Brain microvascular endothelial cell (primary cell): ENCODE measurements around the gene SOX14.

Source experiments
- DNase-seq: peaks from one replicate; pipeline ENCODE4 v3.0.0-alpha.2; 2020
- H3K27ac ChIP-seq: fragments of 250-450 bp; sonication (Bioruptor Pico); 2 replicates; pipeline ENCODE4 v1.5.1; 2020; ENCODE audit warnings: mild to moderate bottlenecking, moderate library complexity
- H3K27me3 ChIP-seq: fragments of 250-450 bp; sonication (Bioruptor Pico); replicated peaks from 2 replicates; pipeline ENCODE4 v1.5.1; 2020; ENCODE audit warnings: mild to moderate bottlenecking
- H3K36me3 ChIP-seq: fragments of 250-450 bp; sonication (Bioruptor Pico); replicated peaks from 2 replicates; pipeline ENCODE4 v1.5.1; 2020; ENCODE audit warnings: mild to moderate bottlenecking
- H3K4me3 ChIP-seq: 2 replicates; pipeline ENCODE4 v1.5.1; 2011; ENCODE audit warnings: low read depth, mild to moderate bottlenecking, control low read depth, low read length, moderate library complexity
- in situ Hi-C: cut with HindIII; loops from 2 replicates; pipeline ENCODE4 v1.10.0; 2017; ENCODE audit warnings: low sequenced_read_pairs, low pct_ligation_motif_present
- TF ChIP-seq, protein P1 (sequence below): IDR thresholded peaks from 2 replicates; pipeline ENCODE4 v1.5.1; 2011; ENCODE audit warnings: low read depth, mild to moderate bottlenecking, moderate library complexity, low read length, control low read depth, inconsistent platforms; ENCODE audit errors: missing control alignments

SOX14 gene

DNA sequence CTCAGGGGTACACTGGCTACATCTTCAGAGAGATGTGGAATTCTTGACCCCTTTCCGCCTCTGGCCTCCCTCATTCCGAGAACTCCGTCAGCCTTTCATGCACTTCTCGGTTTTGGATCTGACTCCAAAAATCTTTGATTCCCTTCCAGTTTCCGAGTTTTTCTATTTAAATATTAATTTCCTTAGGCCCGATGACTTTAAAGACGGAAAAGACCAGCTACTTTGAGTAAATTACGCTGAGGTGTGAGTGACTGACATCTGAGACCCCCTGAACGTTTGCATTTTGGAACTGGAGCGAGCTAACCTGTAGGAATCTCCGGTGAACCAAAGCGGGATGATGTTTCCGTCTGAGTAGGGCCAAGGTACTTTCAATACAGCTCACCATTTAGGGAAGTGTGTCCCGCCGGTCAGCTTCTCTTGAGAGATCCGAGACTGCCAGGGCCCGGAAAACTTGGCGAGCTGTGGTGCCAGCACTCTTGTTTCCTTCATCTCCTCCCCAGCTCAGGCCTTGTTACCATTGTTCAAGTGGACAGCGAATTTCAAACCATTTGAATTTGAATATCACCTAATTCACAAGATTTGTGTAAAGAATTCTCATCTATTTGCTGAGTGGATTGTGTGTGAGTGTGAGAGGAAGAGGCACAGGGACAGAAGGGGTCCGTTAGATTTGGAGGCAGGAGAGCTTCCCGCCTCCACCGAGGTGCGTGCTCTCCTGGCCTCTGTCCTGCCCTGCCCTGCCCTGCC, 5.4 kb downstream of the SOX14 start:
- H3K27ac ChIP-seq = no peak overlapping the region
- no peaks in the 10 kb centered on the region for H3K36me3 ChIP-seq
- no peak overlapping the region for H3K4me3 ChIP-seq
- DNase-seq = no peak
- peaks cover 85% of the 10 kb centered on the region for H3K27me3 ChIP-seq
- in situ Hi-C loops = no loop called here
- TF ChIP-seq, protein P1, sequence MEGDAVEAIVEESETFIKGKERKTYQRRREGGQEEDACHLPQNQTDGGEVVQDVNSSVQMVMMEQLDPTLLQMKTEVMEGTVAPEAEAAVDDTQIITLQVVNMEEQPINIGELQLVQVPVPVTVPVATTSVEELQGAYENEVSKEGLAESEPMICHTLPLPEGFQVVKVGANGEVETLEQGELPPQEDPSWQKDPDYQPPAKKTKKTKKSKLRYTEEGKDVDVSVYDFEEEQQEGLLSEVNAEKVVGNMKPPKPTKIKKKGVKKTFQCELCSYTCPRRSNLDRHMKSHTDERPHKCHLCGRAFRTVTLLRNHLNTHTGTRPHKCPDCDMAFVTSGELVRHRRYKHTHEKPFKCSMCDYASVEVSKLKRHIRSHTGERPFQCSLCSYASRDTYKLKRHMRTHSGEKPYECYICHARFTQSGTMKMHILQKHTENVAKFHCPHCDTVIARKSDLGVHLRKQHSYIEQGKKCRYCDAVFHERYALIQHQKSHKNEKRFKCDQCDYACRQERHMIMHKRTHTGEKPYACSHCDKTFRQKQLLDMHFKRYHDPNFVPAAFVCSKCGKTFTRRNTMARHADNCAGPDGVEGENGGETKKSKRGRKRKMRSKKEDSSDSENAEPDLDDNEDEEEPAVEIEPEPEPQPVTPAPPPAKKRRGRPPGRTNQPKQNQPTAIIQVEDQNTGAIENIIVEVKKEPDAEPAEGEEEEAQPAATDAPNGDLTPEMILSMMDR = no peak

DNA sequence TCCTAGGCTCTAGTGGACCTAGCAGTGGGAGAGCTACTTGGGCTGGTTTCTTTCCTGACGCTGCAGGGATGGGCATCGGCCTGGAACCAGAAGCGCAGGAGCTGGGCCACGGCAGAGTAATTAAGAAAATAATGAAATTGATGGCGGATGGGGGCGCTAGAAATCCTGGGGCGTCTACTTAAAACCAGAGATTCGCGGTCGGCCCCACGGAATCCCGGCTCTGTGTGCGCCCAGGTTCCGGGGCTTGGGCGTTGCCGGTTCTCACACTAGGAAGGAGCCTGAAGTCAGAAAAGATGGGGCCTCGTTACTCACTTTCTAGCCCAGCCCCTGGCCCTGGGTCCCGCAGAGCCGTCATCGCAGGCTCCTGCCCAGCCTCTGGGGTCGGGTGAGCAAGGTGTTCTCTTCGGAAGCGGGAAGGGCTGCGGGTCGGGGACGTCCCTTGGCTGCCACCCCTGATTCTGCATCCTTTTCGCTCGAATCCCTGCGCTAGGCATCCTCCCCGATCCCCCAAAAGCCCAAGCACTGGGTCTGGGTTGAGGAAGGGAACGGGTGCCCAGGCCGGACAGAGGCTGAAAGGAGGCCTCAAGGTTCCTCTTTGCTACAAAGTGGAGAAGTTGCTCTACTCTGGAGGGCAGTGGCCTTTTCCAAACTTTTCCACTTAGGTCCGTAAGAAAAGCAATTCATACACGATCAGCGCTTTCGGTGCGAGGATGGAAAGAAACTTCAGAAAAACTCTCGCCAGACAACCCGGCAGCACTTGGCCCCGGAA, 6.1 kb downstream of the SOX14 start:
- TF ChIP-seq, protein P1 = no peak
- no peak for DNase-seq
- H3K27ac ChIP-seq = no peak overlapping the region
- H3K4me3 ChIP-seq = no peak overlapping the region
- in situ Hi-C loops = no loop called here
- peaks cover 77% of the 10 kb centered on the region for H3K27me3 ChIP-seq
- H3K36me3 ChIP-seq = no peaks in the 10 kb centered on the region

DNA sequence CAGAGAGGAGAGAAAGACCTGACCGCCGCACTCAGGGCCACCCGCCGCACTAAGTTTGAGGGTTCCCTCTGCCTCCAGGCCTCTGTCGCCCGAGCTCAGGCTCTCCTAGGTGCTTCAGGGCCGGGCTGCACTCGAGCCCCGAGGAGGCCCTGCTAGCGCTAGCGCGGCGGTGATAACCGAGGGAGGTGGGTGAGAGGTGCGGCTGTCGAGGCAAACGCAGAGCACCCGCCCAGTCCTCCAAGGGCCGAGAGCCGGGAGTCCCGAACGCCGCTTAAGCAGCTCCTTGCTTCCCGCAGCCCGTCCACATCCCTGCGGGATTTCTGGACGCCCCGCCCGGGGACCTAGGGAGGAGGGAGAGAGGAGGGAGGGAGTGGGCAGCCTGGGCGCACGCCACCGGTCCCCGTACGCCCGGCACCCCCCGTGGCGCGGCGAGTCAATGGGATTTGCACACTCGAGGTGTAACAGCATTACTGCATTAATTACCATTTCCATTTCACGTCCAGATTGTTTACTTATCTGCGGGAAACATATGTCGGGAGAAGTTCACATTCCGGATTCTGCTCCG, 6.8 kb downstream of the SOX14 start:
- Histone ChIP-seq H3K4me3 (no peak overlapping the region), H3K36me3 (no peaks in the 10 kb centered on the region), H3K27me3 (peaks cover 71% of the 10 kb centered on the region), H3K27ac (no peak overlapping the region)
- in situ Hi-C loops = no loop called here
- no peak for DNase-seq
- TF ChIP-seq, protein P1 = no peak

DNA sequence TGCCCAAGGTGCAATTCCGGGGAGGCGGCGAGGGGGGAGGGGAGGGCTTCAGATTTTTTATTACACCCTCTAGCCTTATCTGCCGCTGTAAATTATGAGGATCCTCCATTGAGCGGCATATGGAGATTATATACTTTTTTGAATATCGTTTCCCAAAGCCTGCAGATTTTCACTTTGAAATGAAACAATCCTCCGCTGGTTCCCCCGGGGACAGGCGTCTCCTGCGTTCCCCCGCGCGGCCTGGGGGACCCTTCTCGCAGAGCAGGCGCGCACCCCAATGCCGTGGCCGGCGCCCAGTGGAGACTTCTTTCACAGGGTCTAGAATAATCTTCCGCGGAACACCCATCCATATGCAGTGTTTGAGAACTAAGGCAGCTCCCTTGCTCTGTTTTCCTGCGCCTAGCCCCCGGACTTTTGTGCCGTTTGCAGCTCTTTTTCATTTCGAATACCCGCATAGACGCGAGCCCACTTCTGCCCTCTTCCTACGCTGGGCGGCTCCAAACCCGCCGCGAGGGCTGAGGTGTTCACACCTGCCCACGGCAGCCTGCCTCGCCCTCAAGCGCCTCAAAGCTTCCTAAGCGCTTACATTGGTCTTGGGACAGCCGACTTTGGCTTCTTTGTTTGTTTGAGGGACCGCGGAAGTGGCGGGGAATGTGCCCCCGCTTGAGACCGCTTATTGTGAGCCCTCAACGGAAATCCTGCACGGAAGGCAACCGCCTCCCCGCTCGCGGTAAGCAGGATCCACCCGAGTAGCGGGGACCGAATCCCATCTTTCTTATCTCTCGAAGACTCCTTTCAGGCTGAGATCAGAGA, 7.5 kb downstream of the SOX14 start:
- no peak for DNase-seq
- no peak overlapping the region for H3K4me3 ChIP-seq
- H3K36me3 ChIP-seq = no peaks in the 10 kb centered on the region
- TF ChIP-seq, protein P1 = no peak
- in situ Hi-C loops = no loop called here
- H3K27ac ChIP-seq = no peak overlapping the region
- H3K27me3 ChIP-seq = peaks cover 65% of the 10 kb centered on the region

DNA sequence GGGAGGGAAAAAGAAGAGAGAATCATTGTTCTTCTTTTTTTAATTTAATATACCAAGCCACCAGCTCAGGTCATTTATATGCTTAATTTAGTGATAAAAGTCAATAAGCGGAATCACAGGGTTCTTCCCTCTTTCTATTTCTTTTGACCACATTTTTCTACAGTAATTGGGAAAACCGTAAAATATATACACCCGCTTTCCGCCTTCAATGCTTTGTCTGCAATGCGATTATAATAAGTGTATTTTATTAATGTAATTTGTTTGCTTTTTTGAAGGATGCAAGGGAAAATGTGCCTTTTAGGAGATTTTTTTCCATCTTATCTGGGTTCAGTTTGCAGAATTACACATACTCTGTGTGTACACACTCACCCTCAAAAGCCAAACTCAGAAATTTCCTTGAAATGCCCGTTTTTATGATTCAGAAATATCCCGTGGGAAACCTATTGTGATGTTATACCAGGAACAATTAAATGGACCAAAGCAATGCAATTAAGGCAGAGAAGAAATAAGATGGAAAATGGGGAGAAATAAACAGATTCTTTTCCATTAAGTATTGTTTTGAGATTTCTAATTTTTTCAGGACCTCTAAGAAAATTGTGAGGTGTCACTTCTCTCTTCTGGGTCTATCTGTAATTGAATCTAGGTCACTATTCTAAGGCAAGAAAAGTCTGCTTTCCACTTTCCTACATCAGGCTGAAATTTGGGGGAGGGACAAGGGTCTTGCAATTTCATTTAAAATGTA, 8.3 kb downstream of the SOX14 start:
- in situ Hi-C loops = no loop called here
- Histone ChIP-seq H3K27me3 (peaks cover 58% of the 10 kb centered on the region), H3K27ac (no peak overlapping the region), H3K4me3 (no peak overlapping the region), H3K36me3 (no peaks in the 10 kb centered on the region)
- DNase-seq = no peak
- TF ChIP-seq, protein P1 = no peak
